ENCODE data around the gene HRH1. TPM values are rescaled to one million over a fixed set of nuclear protein-coding genes. Genes with fewer than 3 reads are reported as not detected.

HRH1 gene
- total RNA-seq, 1 experiment from 2014 or later = 7.0 TPM

DNA sequence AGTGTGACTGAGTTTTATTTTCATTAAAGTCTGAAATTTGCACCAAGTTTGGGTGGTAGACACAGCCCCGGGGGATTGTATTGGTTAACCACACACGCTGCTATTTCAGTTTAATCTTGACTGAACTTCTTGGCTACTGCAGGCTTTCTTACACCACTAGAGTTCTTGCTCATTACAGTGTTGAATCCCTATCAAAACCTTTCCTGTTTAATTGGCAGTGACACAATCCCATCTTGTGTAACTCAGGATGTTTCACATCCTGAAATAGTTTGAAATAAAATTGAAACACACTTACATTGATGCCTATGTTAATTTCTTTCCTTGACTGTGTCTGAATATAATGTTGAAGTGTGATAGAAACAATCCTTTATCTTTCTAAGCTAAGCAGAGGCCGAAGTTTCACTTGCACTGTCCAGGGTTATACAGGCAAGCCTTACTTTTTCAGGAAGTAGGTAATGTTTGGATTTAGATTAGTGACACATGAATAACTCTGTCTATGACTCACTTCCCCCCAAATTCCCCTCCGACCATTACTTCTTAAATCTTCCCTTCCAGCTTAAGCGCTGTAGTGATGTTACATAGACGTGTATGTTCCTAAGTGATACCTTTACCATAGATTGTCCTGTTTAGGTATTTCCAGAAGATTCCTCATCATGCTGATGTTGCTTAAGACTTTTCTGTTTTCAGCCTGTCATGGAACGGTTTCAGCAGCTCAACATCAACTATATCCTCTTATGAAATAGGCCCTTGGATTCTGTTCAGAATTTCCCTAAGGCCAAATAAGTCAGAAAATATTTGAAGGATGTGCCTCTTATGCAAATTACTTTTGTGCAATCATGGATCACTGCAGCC, 134.7 kb downstream of the HRH1 start:
- ChIA-PET CTCF (no interaction called here), POLR2A (interaction anchor here (1.2 kb wide), 1 partner anchor 17 kb away, joined by 4 read pairs; the partner anchor contains the start of gene ATG7), RAD21 (ENCODE audit: low non-redundant PET in 1 of 2, low total read pairs in 2 of 2, uncharacterized antibody in 2 of 2, unreplicated experiment in 2 of 2) (no interaction called here)
- no TSS peak for BruUV-seq (replicated peaks)
- no peaks in the 10 kb centered on the region for H3K9me3 ChIP-seq (ENCODE audit: control insufficient read depth in 1 of 2, insufficient read depth in 1 of 2, low read depth in 1 of 2, low read length in 2 of 2)
- H3K4me3 ChIP-seq (replicated peaks in 1 of 2; ENCODE audit: low read depth in 1 of 2, low read length in 2 of 2) = peak overlapping the region in 1 of 2 experiments; percentile 3; a peak in 1 of 4 replicates
- intact Hi-C loops (cut with micrococcal nuclease) = no loop called here
- H3K79me2 ChIP-seq (ENCODE audit: insufficient read depth, low read length) = peaks cover 41% of the 10 kb centered on the region
- peak overlapping the region; percentile 3; the same call in 1 of the 2 replicates for H3K9ac ChIP-seq (ENCODE audit: low read length)
- H4K20me1 ChIP-seq (ENCODE audit: insufficient read depth) = no peaks in the 10 kb centered on the region
- peaks cover 16 to 44% of the 10 kb centered on the region in 2 experiments for H3K4me1 ChIP-seq (ENCODE audit: control insufficient read depth in 1 of 2, insufficient read depth in 2 of 2, low read length in 2 of 2)
- H3K36me3 ChIP-seq (ENCODE audit: control insufficient read depth in 1 of 2, insufficient read depth in 2 of 2, low read length in 2 of 2) = no peaks in the 10 kb centered on the region
- peak overlapping the region; percentile 30; the same call in 1 of the 2 replicates for H3K27ac ChIP-seq (ENCODE audit: low read depth, low read length)
- DNase-seq (ENCODE audit: low read depth, low spot score) (peak; percentile 18), ATAC-seq (peak; percentile 85)
- no peaks in the 10 kb centered on the region for H3K9me2 ChIP-seq (ENCODE audit: insufficient read depth)
- no peaks in the 10 kb centered on the region for H3K27me3 ChIP-seq (ENCODE audit: insufficient read depth, low read length)
- peak overlapping the region; percentile 42 for H3K4me2 ChIP-seq (ENCODE audit: low read length)
- no peak overlapping the region for H2AFZ ChIP-seq (ENCODE audit: low read depth, low read length, poor library complexity, severe bottlenecking)
- TF ChIP-seq, protein P1, sequence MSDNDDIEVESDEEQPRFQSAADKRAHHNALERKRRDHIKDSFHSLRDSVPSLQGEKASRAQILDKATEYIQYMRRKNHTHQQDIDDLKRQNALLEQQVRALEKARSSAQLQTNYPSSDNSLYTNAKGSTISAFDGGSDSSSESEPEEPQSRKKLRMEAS (IDR thresholded peaks at IDR 0.05) = no peak
- TF ChIP-seq, protein P2, sequence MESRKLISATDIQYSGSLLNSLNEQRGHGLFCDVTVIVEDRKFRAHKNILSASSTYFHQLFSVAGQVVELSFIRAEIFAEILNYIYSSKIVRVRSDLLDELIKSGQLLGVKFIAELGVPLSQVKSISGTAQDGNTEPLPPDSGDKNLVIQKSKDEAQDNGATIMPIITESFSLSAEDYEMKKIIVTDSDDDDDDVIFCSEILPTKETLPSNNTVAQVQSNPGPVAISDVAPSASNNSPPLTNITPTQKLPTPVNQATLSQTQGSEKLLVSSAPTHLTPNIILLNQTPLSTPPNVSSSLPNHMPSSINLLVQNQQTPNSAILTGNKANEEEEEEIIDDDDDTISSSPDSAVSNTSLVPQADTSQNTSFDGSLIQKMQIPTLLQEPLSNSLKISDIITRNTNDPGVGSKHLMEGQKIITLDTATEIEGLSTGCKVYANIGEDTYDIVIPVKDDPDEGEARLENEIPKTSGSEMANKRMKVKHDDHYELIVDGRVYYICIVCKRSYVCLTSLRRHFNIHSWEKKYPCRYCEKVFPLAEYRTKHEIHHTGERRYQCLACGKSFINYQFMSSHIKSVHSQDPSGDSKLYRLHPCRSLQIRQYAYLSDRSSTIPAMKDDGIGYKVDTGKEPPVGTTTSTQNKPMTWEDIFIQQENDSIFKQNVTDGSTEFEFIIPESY (IDR thresholded peaks at IDR 0.05; ENCODE audit: extremely low read depth, insufficient replicate concordance, low read length) = no peak
- TF ChIP-seq RAD21 (IDR thresholded peaks at IDR 0.05; ENCODE audit: low read depth) = no peak
- no peak for TF ChIP-seq ZFX (IDR thresholded peaks at IDR 0.05)
- TF ChIP-seq JUND (IDR thresholded peaks at IDR 0.05) = peak; percentile 69
- no peak for TF ChIP-seq ELF1 (IDR thresholded peaks at IDR 0.05; ENCODE audit: borderline replicate concordance, low read depth)
- TF ChIP-seq SIN3A (IDR thresholded peaks at IDR 0.05; ENCODE audit: low read depth) = no peak
- TF ChIP-seq CBX3 (IDR thresholded peaks at IDR 0.05; ENCODE audit: low read depth) = no peak
- TF ChIP-seq SP1 (IDR thresholded peaks at IDR 0.05; ENCODE audit: low read depth) = peak; percentile 57
- peak; percentile 79 for TF ChIP-seq CEBPB (IDR thresholded peaks at IDR 0.05; ENCODE audit: low read depth)
- TF ChIP-seq, protein P3, sequence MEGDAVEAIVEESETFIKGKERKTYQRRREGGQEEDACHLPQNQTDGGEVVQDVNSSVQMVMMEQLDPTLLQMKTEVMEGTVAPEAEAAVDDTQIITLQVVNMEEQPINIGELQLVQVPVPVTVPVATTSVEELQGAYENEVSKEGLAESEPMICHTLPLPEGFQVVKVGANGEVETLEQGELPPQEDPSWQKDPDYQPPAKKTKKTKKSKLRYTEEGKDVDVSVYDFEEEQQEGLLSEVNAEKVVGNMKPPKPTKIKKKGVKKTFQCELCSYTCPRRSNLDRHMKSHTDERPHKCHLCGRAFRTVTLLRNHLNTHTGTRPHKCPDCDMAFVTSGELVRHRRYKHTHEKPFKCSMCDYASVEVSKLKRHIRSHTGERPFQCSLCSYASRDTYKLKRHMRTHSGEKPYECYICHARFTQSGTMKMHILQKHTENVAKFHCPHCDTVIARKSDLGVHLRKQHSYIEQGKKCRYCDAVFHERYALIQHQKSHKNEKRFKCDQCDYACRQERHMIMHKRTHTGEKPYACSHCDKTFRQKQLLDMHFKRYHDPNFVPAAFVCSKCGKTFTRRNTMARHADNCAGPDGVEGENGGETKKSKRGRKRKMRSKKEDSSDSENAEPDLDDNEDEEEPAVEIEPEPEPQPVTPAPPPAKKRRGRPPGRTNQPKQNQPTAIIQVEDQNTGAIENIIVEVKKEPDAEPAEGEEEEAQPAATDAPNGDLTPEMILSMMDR (IDR thresholded peaks at IDR 0.05 in 2 of 3, conservative IDR thresholded peaks at IDR 0.05 in 1 of 3; ENCODE audit: borderline replicate concordance in 1 of 3, insufficient read depth in 1 of 3, low read depth in 2 of 3, low read length in 2 of 3) = no peak
- no peak for TF ChIP-seq POLR2A (IDR thresholded peaks at IDR 0.05; ENCODE audit: borderline replicate concordance, extremely low read depth, insufficient read depth, insufficient read length)
- 0 out of 2 replicates have a peak, but pooled peaks have one; percentile 37 for TF ChIP-seq SRF (IDR thresholded peaks at IDR 0.05; ENCODE audit: low read depth)
- TF ChIP-seq, protein P4, sequence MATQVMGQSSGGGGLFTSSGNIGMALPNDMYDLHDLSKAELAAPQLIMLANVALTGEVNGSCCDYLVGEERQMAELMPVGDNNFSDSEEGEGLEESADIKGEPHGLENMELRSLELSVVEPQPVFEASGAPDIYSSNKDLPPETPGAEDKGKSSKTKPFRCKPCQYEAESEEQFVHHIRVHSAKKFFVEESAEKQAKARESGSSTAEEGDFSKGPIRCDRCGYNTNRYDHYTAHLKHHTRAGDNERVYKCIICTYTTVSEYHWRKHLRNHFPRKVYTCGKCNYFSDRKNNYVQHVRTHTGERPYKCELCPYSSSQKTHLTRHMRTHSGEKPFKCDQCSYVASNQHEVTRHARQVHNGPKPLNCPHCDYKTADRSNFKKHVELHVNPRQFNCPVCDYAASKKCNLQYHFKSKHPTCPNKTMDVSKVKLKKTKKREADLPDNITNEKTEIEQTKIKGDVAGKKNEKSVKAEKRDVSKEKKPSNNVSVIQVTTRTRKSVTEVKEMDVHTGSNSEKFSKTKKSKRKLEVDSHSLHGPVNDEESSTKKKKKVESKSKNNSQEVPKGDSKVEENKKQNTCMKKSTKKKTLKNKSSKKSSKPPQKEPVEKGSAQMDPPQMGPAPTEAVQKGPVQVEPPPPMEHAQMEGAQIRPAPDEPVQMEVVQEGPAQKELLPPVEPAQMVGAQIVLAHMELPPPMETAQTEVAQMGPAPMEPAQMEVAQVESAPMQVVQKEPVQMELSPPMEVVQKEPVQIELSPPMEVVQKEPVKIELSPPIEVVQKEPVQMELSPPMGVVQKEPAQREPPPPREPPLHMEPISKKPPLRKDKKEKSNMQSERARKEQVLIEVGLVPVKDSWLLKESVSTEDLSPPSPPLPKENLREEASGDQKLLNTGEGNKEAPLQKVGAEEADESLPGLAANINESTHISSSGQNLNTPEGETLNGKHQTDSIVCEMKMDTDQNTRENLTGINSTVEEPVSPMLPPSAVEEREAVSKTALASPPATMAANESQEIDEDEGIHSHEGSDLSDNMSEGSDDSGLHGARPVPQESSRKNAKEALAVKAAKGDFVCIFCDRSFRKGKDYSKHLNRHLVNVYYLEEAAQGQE (IDR thresholded peaks at IDR 0.05; ENCODE audit: low read depth) = no peak
- no peak for TF ChIP-seq EZH2phosphoT487 (IDR thresholded peaks at IDR 0.05; ENCODE audit: borderline replicate concordance)
- TF ChIP-seq TCF7L2 (IDR thresholded peaks at IDR 0.05; ENCODE audit: borderline replicate concordance, extremely low read depth, insufficient read depth, insufficient read length) = no peak
- TF ChIP-seq FOSL1 (IDR thresholded peaks at IDR 0.05; ENCODE audit: low read depth) = peak; percentile 78
- no peak for TF ChIP-seq POLR2AphosphoS5 (IDR thresholded peaks at IDR 0.05; ENCODE audit: low read depth, low read length)
- TF ChIP-seq YY1 (IDR thresholded peaks at IDR 0.05; ENCODE audit: extremely low read depth, insufficient replicate concordance, low read depth, low read length) = no peak

Measured in HCT116 (cell line).